Kidney epithelial cell (primary cell): ENCODE measurements around the gene NPBWR2. TPM values are rescaled to one million over a fixed set of nuclear protein-coding genes. Genes with fewer than 3 reads are reported as not detected.

Experiments
- DNase-seq: peaks from one replicate; pipeline ENCODE4 v3.0.0-alpha.2; 2010; ENCODE audit warnings: low read depth
- H3K27me3 ChIP-seq: 2 replicates; pipeline ENCODE4 v1.6.0; 2011; ENCODE audit warnings: low read length; ENCODE audit not compliant: control insufficient read depth, insufficient read depth
- H3K36me3 ChIP-seq: 2 replicates; pipeline ENCODE4 v1.5.1; 2011; ENCODE audit warnings: low read length; ENCODE audit not compliant: control insufficient read depth, insufficient read depth
- H3K4me3 ChIP-seq: 2 replicates; pipeline ENCODE4 v1.5.1; 2011; ENCODE audit warnings: low read depth, mild to moderate bottlenecking, control low read depth, low read length
- total RNA-seq: library from RNA; depleted of rRNA; stranded (reverse); fragments of >200 nt; gene quantifications from 2 replicates; pipeline ENCODE4 v1.2.3, GENCODE V29; 2015
- TF ChIP-seq, protein P1 (sequence below): IDR thresholded peaks from 2 replicates; pipeline ENCODE4 v1.5.1; 2011; ENCODE audit warnings: mild to moderate bottlenecking, moderate library complexity, low read length, control low read depth, inconsistent platforms; ENCODE audit not compliant: insufficient read depth, poor library complexity, severe bottlenecking

NPBWR2 gene
- total RNA-seq, 1 donor from 2014 or later, result not detected

DNA sequence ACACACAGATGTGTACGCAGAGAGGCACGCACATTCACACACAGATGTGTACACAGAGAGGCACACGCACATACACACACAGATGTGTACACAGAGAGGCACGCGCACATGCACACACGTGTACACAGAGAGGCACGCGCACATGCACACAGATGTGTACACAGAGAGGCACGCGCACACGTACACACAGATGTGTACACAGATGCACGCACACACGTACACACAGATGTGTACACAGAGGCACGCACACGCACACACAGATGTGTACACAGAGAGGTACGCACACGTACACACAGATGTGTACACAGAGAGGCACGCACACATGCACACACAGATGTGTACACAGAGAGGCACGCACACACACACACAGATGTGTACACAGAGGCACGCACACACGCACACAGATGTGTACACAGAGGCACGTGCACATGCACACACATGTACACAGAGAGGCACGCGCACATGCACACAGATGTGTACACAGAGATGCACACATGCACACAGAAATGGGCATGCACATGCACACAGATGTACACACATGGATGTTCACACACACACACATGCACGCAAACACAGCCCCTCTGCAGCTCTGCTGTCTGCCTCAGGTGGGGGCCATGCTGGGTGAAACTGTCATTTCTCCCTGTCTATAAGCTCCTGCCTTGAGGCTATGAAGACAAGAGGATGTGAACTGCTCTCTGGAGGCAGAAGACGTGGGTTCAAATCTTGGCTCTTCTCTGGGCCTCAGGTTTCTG lies 42.6 kb upstream of the NPBWR2 start:
- H3K36me3 ChIP-seq, result no peaks in the 10 kb centered on the region
- TF ChIP-seq, protein P1, sequence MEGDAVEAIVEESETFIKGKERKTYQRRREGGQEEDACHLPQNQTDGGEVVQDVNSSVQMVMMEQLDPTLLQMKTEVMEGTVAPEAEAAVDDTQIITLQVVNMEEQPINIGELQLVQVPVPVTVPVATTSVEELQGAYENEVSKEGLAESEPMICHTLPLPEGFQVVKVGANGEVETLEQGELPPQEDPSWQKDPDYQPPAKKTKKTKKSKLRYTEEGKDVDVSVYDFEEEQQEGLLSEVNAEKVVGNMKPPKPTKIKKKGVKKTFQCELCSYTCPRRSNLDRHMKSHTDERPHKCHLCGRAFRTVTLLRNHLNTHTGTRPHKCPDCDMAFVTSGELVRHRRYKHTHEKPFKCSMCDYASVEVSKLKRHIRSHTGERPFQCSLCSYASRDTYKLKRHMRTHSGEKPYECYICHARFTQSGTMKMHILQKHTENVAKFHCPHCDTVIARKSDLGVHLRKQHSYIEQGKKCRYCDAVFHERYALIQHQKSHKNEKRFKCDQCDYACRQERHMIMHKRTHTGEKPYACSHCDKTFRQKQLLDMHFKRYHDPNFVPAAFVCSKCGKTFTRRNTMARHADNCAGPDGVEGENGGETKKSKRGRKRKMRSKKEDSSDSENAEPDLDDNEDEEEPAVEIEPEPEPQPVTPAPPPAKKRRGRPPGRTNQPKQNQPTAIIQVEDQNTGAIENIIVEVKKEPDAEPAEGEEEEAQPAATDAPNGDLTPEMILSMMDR, result no peak
- no peak overlapping the region for H3K4me3 ChIP-seq
- H3K27me3 ChIP-seq, result peaks cover 2% of the 10 kb centered on the region
- no peak for DNase-seq

GRCh38 chr20:64149141-64149540 lies 41.8 kb upstream of the NPBWR2 start:
- TF ChIP-seq, protein P1, result no peak
- DNase-seq, result no peak
- Histone ChIP-seq H3K36me3 (no peaks in the 10 kb centered on the region), H3K27me3 (peaks cover 2% of the 10 kb centered on the region), H3K4me3 (no peak overlapping the region)

GRCh38 chr20:64148581-64148980 lies 41.2 kb upstream of the NPBWR2 start:
- Histone ChIP-seq H3K27me3 (peaks cover 2% of the 10 kb centered on the region), H3K4me3 (no peak overlapping the region), H3K36me3 (no peaks in the 10 kb centered on the region)
- TF ChIP-seq, protein P1, result no peak
- DNase-seq, result no peak

DNA sequence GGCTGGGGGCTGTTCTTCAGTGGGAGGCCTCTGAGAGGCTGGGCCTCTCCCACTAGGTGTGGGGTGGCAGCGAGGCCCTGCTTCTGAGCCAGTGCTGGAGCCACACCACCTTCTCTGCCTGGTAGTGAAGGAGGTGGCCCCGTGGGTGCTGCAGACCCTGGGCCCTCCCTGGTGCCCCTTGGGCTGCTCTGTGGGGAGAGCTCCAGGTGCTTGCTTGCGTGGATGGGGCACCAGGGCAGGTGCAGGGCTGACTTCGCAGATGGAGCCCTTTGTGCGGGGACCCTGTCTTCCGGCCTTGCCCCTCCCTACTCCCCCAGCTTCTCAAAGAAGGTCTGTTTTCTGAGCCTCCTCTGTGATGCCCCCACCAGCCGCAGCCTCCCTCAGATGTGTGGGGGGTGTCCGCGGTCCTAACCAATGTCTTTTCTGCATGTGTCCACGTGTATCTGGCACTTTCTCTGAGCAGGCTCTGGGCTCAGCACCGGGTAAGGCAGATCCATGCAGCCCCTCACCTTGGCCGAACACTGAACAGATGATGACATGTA lies 39.6 kb upstream of the NPBWR2 start:
- Histone ChIP-seq H3K36me3 (no peaks in the 10 kb centered on the region), H3K27me3 (no peaks in the 10 kb centered on the region)

DNA sequence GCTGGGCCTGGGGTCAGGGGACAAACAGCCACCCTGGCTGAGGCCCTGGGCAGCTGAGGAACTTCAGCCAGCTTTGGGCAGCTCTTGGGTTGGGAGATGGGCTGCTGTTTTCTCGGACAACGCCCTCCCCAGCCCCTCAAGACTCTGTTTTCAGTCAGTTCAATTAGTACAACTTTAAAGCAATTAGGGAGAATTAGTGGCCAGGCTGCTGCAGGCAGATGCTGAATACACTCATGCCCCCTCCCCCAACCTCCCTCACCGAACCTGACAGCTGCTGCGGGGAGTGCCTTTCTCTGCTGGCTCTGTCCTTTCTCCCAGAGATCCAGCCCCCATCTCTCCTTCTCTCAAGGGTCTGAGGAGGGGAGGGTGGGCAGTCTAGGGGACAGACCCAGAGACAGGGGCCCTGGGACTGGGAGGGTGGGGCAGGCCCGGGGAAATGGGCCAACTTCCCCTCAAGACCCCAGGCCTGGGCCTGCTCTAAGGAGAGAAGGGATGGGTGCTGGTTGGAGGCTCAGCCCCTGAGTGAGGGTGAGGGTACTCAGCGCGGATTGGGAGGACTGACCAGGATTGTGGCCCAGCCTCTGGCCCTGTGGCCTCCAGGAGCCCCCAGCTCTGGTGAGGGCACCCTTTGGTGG lies 39.1 kb upstream of the NPBWR2 start:
- TF ChIP-seq, protein P1, result no peak
- DNase-seq, result no peak
- Histone ChIP-seq H3K4me3 (no peak overlapping the region), H3K36me3 (no peaks in the 10 kb centered on the region), H3K27me3 (no peaks in the 10 kb centered on the region)

More for the DNA sequence above, 39.6 kb upstream of the NPBWR2 start:
- no peak for DNase-seq
- TF ChIP-seq, protein P1, result no peak
- no peak overlapping the region for H3K4me3 ChIP-seq
